GM12878 (cell line): ENCODE results near the gene SETD2. TPM values are rescaled to one million over a fixed set of nuclear protein-coding genes. Genes with fewer than 3 reads are reported as not detected.

Experiments used
- ATAC-seq: fragments of 200-7000 bp; cut with Tn5 transposase; 3 replicates; pipeline ENCODE4 v1.9.1; 2020; ENCODE audit warnings: mild to moderate bottlenecking, moderate library complexity
- BruUV-seq: library from RNA; stranded (reverse); fragments of 400-500 nt; replicated peaks from 2 replicates; lab custom pipeline; 2021; lab: Mats Ljungman, UMichigan
- CTCF ChIA-PET: fragments of 300-600 bp; sonication (Branson Sonifier 250); formaldehyde crosslinking; extraction: SDS; loops from one replicate; lab custom pipeline; 2021; ENCODE audit warnings: inconsistent platforms; lab: Yijun Ruan, JAX
- POLR2A ChIA-PET: fragments of 350-600 bp; formaldehyde crosslinking; extraction: SDS; loops from one replicate; lab custom pipeline; 2021; ENCODE audit warnings: inconsistent platforms; lab: Charles Lee
- RAD21 ChIA-PET: fragments of 300-600 bp; sonication (Branson Sonifier 250); formaldehyde crosslinking; loops from one replicate; lab custom pipeline; 2023; ENCODE audit warnings: antibody characterized with exemption; ENCODE audit not compliant: unreplicated experiment; lab: Charles Lee
- SMC1A ChIA-PET: fragments of 300-600 bp; sonication (Branson Sonifier 250); formaldehyde crosslinking; loops from one replicate; lab custom pipeline; 2023; ENCODE audit not compliant: unreplicated experiment, uncharacterized antibody; lab: Charles Lee
- DNase-seq: peaks from one replicate; pipeline ENCODE4 v3.0.0-alpha.2; 2011; ENCODE audit warnings: low read depth, low spot score
- FAIRE-seq: peaks from 3 replicates; lab custom pipeline; 2011; peaks lifted over from hg19 to GRCh38; lab: Jason Lieb, UNC
- H2AFZ ChIP-seq: 2 replicates; pipeline ENCODE4 v1.6.0; 2011; ENCODE audit warnings: low read depth, low read length, control low read depth; ENCODE audit not compliant: control insufficient read depth
- H3K27ac ChIP-seq: 2 replicates; pipeline ENCODE4 v1.5.1; 2011; ENCODE audit warnings: control low read depth; ENCODE audit not compliant: control insufficient read depth, insufficient read depth
- H3K27me3 ChIP-seq, 2 experiments: replicated peaks in 1 of 2; 2 replicates each; pipeline versions ENCODE4 v1.6.0 to v1.6.1; 2011; ENCODE audit warnings: low read length in 1 of 2; ENCODE audit not compliant: control insufficient read depth in 2 of 2, insufficient read depth in 2 of 2
- H3K36me3 ChIP-seq, 2 experiments: 2 replicates each; pipeline ENCODE4 v1.5.1; 2011; ENCODE audit warnings: low read length in 1 of 2; ENCODE audit not compliant: control insufficient read depth in 2 of 2, insufficient read depth in 2 of 2
- H3K4me1 ChIP-seq: 2 replicates; pipeline ENCODE4 v1.6.1; 2011; ENCODE audit warnings: mild to moderate bottlenecking, low read length, moderate library complexity, mixed read lengths; ENCODE audit not compliant: control insufficient read depth, insufficient read depth
- H3K4me2 ChIP-seq: 2 replicates; pipeline ENCODE4 v1.6.0; 2011; ENCODE audit warnings: control low read depth; ENCODE audit not compliant: control insufficient read depth, insufficient read depth
- H3K4me3 ChIP-seq: fragments of 200-600 bp; sonication (generic); 2 replicates; pipeline ENCODE4 v1.5.1; 2016
- H3K79me2 ChIP-seq: 2 replicates; pipeline ENCODE4 v1.6.0; 2011; ENCODE audit warnings: low read length; ENCODE audit not compliant: control insufficient read depth, insufficient read depth
- H3K9ac ChIP-seq: 2 replicates; pipeline ENCODE4 v1.8.0; 2011; ENCODE audit warnings: low read length, control low read depth, mixed read lengths; ENCODE audit not compliant: control insufficient read depth, insufficient read depth
- H3K9me3 ChIP-seq: replicated peaks from 3 replicates; pipeline ENCODE4 v1.5.1; 2011; ENCODE audit warnings: mild to moderate bottlenecking, low read length; ENCODE audit not compliant: control insufficient read depth, insufficient read depth
- H4K20me1 ChIP-seq: 2 replicates; pipeline ENCODE4 v1.6.0; 2011; ENCODE audit not compliant: control insufficient read depth, insufficient read depth
- BHLHE40 ChIP-seq, 2 experiments: fragments of 450-650 bp in 1 of 2; IDR thresholded peaks; 2 replicates each; pipeline ENCODE4 v1.6.1; 2011 to 2017; ENCODE audit warnings: low read depth in 2 of 2, borderline replicate concordance in 1 of 2, improper control_type of control experiment in 1 of 2, low read length in 1 of 2, mild to moderate bottlenecking in 1 of 2
- CEBPB ChIP-seq, 2 experiments: fragments of 150-350 bp in 1 of 2; IDR thresholded peaks; 2 replicates each; pipeline ENCODE4 v1.6.1; 2012 to 2014; ENCODE audit warnings: low read depth in 2 of 2, low read length in 2 of 2, borderline replicate concordance in 1 of 2, inconsistent platforms in 1 of 2
- CREM ChIP-seq: IDR thresholded peaks from 2 replicates; pipeline ENCODE4 v1.6.1; 2014; ENCODE audit warnings: antibody characterized with exemption, low read depth
- EP300 ChIP-seq, 2 experiments: fragments of 150-350 bp in 1 of 2; IDR thresholded peaks; 2 replicates each; pipeline ENCODE4 v1.6.1; 2011 to 2012; ENCODE audit warnings: low read depth in 2 of 2, low read length in 2 of 2, borderline replicate concordance in 1 of 2, improper control_type of control experiment in 1 of 2, inconsistent platforms in 1 of 2; ENCODE audit not compliant: control insufficient read depth in 1 of 2
- JUND ChIP-seq: IDR thresholded peaks from 2 replicates; pipeline ENCODE4 v1.6.1; 2012; ENCODE audit warnings: low read depth, mild to moderate bottlenecking, low read length, improper control_type of control experiment, moderate library complexity
- NRF1 ChIP-seq: conservative IDR thresholded peaks from 2 replicates; pipeline ENCODE4 v1.6.1; 2011; ENCODE audit warnings: mild to moderate bottlenecking, low read depth, low read length, improper control_type of control experiment
- SPI1 ChIP-seq: IDR thresholded peaks from 2 replicates; pipeline ENCODE4 v1.6.1; 2011; ENCODE audit warnings: low read depth, mild to moderate bottlenecking, low read length, moderate library complexity, borderline replicate concordance; ENCODE audit not compliant: insufficient read depth
- TAF1 ChIP-seq: IDR thresholded peaks from 2 replicates; pipeline ENCODE4 v1.6.1; 2011; ENCODE audit warnings: mild to moderate bottlenecking, low read depth, low read length, borderline replicate concordance
- TBL1XR1 ChIP-seq: IDR thresholded peaks from 2 replicates; pipeline ENCODE4 v1.6.1; 2012; ENCODE audit warnings: low read depth, low read length, improper control_type of control experiment
- ZNF24 ChIP-seq: fragments of 450-650 bp; IDR thresholded peaks from 2 replicates; pipeline ENCODE4 v1.6.1; 2017; ENCODE audit warnings: antibody characterized with exemption, mild to moderate bottlenecking
- WGBS: methylation state at CpG from one replicate; pipeline ENCODE4 v1.1.6; 2016; ENCODE audit warnings: low lambda C conversion rate; ENCODE audit not compliant: insufficient replicate concordance, insufficient coverage; ENCODE audit errors: missing lambda C conversion rate; 5-methylcytosine and 5-hydroxymethylcytosine counted together
- in situ Hi-C: fragments of 300-500 bp; cut with MboI; formaldehyde crosslinking; loops from 9 replicates; pipeline ENCODE4 v1.14.3; 2018; ENCODE audit warnings: mixed read lengths
- intact Hi-C: fragments of 100-400 bp; cut with micrococcal nuclease; formaldehyde crosslinking; loops from one replicate; pipeline ENCODE4 v1.14.2; 2022; ENCODE audit not compliant: unreplicated experiment
- polyA plus RNA-seq, 11 experiments: library from polyadenylated mRNA; depleted of rRNA in 4 of 11; unstranded in 6 of 11; stranded (reverse) in 5 of 11; fragments of >200 nt; fragmentation: Nextera tagmentation in 4 of 11; fragmentation: Illumina TruSeq in 1 of 11; extraction: Ambion mirVana in 4 of 11; extraction: Trizol in 1 of 11; gene quantifications; 1 replicate in 1 of 11; 2 replicates in 10 of 11; pipeline versions ENCODE4 v1.2.1 to v1.2.3, GENCODE V29; 2011 to 2016; ENCODE audit warnings: inconsistent platforms in 2 of 11, missing spikeins in 2 of 11, low read depth in 1 of 11
- total RNA-seq, 4 experiments: library from RNA; depleted of rRNA in 3 of 4; stranded (reverse); fragments of >200 nt in 3 of 4; fragmentation: Illumina TruSeq in 1 of 4; extraction: Trizol in 1 of 4; gene quantifications; 2 replicates each; pipeline versions ENCODE4 v1.2.1 to v1.2.3, GENCODE V29; 2013 to 2021
- TF ChIP-seq, protein P1 (sequence below): fragments of 450-650 bp; IDR thresholded peaks from 2 replicates; pipeline ENCODE4 v1.6.1; 2016; ENCODE audit warnings: mild to moderate bottlenecking
- TF ChIP-seq, protein P2 (sequence below): fragments of 450-650 bp; formaldehyde crosslinking; IDR thresholded peaks from 2 replicates; pipeline ENCODE4 v1.4.0; 2020; ENCODE audit warnings: mild to moderate bottlenecking, moderate library complexity
- TF ChIP-seq, protein P3 (sequence below): fragments of 450-650 bp; IDR thresholded peaks from 2 replicates; pipeline ENCODE4 v1.6.1; 2016; ENCODE audit warnings: mild to moderate bottlenecking
- TF ChIP-seq, protein P4 (sequence below): IDR thresholded peaks from 2 replicates; pipeline ENCODE4 v1.6.1; 2011; ENCODE audit warnings: borderline replicate concordance, low read depth, mild to moderate bottlenecking, moderate library complexity, low read length; ENCODE audit not compliant: insufficient read depth, poor library complexity, severe bottlenecking

Gene SETD2
- total and polyA plus RNA-seq, 10 of the 15 experiments (the other 5 are each of a cell fraction or from before 2014, with no cell fraction given), result 8.4 to 44.9 (median 24.5) TPM

DNA sequence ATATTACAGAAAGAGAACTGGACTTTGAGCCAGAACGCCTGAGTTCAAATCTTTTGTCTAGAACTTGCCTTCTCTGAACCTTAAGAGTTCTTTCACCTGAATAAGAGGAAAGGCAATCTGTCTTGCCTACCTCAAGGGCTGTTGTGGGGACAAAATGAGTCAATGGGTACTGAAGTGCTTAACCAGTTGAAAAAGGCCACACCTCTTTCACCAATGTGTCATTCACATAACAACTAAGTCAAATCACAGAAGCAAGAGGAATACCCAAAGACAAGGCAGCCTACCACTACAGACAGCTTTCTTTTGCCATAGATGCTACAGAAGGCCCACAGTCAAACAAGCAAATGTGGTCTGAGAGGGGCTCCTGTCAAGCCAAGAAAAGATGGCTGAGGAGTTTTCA is 144.7 kb downstream of the SETD2 start:
- RAD21 ChIA-PET, result no interaction called here
- intact Hi-C loops, result loop anchor here (10.0 kb wide), 1 partner anchor 314 kb away; the partner anchor contains the start of gene TMIE
- H4K20me1 ChIP-seq, result no peaks in the 10 kb centered on the region; the same call in 1 of the 2 replicates
- TF ChIP-seq CREM (0 out of 2 replicates have a peak, but pooled peaks have one; percentile 11), ZNF24 (no peak), TAF1 (no peak), NRF1 (no peak), BHLHE40 (IDR thresholded peaks at IDR 0.05; ENCODE audit: borderline replicate concordance in 1 of 2, low read depth in 2 of 2, low read length in 1 of 2) (peak in 1 of 2 experiments; percentile 8; a peak in 1 of 4 replicates), SPI1 (0 out of 2 replicates have a peak, but pooled peaks have one; percentile 3), CEBPB (IDR thresholded peaks at IDR 0.05; ENCODE audit: borderline replicate concordance in 1 of 2, low read depth in 2 of 2, low read length in 2 of 2) (no peak), EP300 (IDR thresholded peaks at IDR 0.05; ENCODE audit: borderline replicate concordance in 1 of 2, control insufficient read depth in 1 of 2, low read depth in 2 of 2, low read length in 2 of 2) (no peak), TBL1XR1 (no peak), JUND (no peak)
- TF ChIP-seq, protein P1, sequence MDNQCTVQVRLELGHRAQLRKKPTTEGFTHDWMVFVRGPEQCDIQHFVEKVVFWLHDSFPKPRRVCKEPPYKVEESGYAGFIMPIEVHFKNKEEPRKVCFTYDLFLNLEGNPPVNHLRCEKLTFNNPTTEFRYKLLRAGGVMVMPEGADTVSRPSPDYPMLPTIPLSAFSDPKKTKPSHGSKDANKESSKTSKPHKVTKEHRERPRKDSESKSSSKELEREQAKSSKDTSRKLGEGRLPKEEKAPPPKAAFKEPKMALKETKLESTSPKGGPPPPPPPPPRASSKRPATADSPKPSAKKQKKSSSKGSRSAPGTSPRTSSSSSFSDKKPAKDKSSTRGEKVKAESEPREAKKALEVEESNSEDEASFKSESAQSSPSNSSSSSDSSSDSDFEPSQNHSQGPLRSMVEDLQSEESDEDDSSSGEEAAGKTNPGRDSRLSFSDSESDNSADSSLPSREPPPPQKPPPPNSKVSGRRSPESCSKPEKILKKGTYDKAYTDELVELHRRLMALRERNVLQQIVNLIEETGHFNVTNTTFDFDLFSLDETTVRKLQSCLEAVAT, result no peak
- TF ChIP-seq, protein P2, sequence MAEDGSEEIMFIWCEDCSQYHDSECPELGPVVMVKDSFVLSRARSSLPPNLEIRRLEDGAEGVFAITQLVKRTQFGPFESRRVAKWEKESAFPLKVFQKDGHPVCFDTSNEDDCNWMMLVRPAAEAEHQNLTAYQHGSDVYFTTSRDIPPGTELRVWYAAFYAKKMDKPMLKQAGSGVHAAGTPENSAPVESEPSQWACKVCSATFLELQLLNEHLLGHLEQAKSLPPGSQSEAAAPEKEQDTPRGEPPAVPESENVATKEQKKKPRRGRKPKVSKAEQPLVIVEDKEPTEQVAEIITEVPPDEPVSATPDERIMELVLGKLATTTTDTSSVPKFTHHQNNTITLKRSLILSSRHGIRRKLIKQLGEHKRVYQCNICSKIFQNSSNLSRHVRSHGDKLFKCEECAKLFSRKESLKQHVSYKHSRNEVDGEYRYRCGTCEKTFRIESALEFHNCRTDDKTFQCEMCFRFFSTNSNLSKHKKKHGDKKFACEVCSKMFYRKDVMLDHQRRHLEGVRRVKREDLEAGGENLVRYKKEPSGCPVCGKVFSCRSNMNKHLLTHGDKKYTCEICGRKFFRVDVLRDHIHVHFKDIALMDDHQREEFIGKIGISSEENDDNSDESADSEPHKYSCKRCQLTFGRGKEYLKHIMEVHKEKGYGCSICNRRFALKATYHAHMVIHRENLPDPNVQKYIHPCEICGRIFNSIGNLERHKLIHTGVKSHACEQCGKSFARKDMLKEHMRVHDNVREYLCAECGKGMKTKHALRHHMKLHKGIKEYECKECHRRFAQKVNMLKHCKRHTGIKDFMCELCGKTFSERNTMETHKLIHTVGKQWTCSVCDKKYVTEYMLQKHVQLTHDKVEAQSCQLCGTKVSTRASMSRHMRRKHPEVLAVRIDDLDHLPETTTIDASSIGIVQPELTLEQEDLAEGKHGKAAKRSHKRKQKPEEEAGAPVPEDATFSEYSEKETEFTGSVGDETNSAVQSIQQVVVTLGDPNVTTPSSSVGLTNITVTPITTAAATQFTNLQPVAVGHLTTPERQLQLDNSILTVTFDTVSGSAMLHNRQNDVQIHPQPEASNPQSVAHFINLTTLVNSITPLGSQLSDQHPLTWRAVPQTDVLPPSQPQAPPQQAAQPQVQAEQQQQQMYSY (CRISPR knock-in tag), result no peak
- TF ChIP-seq, protein P3, sequence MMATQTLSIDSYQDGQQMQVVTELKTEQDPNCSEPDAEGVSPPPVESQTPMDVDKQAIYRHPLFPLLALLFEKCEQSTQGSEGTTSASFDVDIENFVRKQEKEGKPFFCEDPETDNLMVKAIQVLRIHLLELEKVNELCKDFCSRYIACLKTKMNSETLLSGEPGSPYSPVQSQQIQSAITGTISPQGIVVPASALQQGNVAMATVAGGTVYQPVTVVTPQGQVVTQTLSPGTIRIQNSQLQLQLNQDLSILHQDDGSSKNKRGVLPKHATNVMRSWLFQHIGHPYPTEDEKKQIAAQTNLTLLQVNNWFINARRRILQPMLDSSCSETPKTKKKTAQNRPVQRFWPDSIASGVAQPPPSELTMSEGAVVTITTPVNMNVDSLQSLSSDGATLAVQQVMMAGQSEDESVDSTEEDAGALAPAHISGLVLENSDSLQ, result peak; percentile 86
- TF ChIP-seq, protein P4, sequence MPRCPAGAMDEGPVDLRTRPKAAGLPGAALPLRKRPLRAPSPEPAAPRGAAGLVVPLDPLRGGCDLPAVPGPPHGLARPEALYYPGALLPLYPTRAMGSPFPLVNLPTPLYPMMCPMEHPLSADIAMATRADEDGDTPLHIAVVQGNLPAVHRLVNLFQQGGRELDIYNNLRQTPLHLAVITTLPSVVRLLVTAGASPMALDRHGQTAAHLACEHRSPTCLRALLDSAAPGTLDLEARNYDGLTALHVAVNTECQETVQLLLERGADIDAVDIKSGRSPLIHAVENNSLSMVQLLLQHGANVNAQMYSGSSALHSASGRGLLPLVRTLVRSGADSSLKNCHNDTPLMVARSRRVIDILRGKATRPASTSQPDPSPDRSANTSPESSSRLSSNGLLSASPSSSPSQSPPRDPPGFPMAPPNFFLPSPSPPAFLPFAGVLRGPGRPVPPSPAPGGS, result no peak

More for the DNA sequence above, 144.7 kb downstream of the SETD2 start:
- peaks cover 15 to 16% of the 10 kb centered on the region in 2 experiments for H3K36me3 ChIP-seq
- no peak overlapping the region for H3K4me3 ChIP-seq
- POLR2A ChIA-PET, result interaction anchor here (1.2 kb wide), 1 partner anchor 9 kb away, joined by 3 read pairs; no protein-coding TSS in a partner anchor
- CTCF ChIA-PET, result interaction anchor here (4.3 kb wide), 1 partner anchor 12 kb away, joined by 27 read pairs; no protein-coding TSS in a partner anchor
- peak overlapping the region; percentile 21; the same call in 1 of the 2 replicates for H3K27ac ChIP-seq
- peak; percentile 67 for DNase-seq
- SMC1A ChIA-PET, result interaction anchor here (1.0 to 8.8 kb wide), 7 partner anchors 8 to 248 kb away, joined by 3 to 83 read pairs (median 4); no protein-coding TSS in a partner anchor
- in situ Hi-C loops, result no loop called here
- peak; percentile 91 for ATAC-seq
- no peak overlapping the region for H2AFZ ChIP-seq
- peak overlapping the region; percentile 52; the same call in 1 of the 2 replicates for H3K4me2 ChIP-seq
- H3K79me2 ChIP-seq, result no peaks in the 10 kb centered on the region
- peaks cover 14% of the 10 kb centered on the region for H3K4me1 ChIP-seq
- H3K27me3 ChIP-seq, result no peaks in the 10 kb centered on the region
- no peak for FAIRE-seq
- 0% methylated on average over 1 of the region's 1 CpG for WGBS
- BruUV-seq, result no TSS peak
- H3K9ac ChIP-seq, result no peak overlapping the region
- H3K9me3 ChIP-seq, result no peaks in the 10 kb centered on the region
